SK-N-SH treated with all-trans-retinoic acid at 6 μM for 48 hours (cell line): ENCODE data around the gene PDCD1LG2.

Source experiments
- ATAC-seq: fragments of 200-7000 bp; cut with Tn5 transposase; 3 replicates; pipeline ENCODE4 v1.9.1; 2020; ENCODE audit warnings: mild to moderate bottlenecking, moderate library complexity
- ARNTL ChIP-seq: fragments of 450-650 bp; formaldehyde crosslinking; IDR thresholded peaks from 2 replicates; pipeline ENCODE4 v1.5.0; 2020; ENCODE audit warnings: low read depth, mild to moderate bottlenecking, moderate library complexity, borderline replicate concordance
- BACH2 ChIP-seq: fragments of 250-450 bp; sonication (Bioruptor Pico); IDR thresholded peaks from 2 replicates; pipeline ENCODE4 v1.9.0; 2021; ENCODE audit warnings: mild to moderate bottlenecking, borderline replicate concordance
- CSDC2 ChIP-seq: fragments of 250-450 bp; sonication (Bioruptor Pico); IDR thresholded peaks from 2 replicates; pipeline ENCODE4 v1.5.0; 2020; ENCODE audit warnings: mild to moderate bottlenecking, moderate library complexity
- ESRRG ChIP-seq: fragments of 250-450 bp; sonication (Bioruptor Pico); IDR thresholded peaks from 2 replicates; pipeline ENCODE4 v1.6.1; 2021; ENCODE audit warnings: mild to moderate bottlenecking
- ISL1 ChIP-seq: fragments of 250-450 bp; sonication (Bioruptor Pico); IDR thresholded peaks from 2 replicates; pipeline ENCODE4 v2.1.2; 2022; ENCODE audit warnings: mild to moderate bottlenecking, moderate library complexity
- OSR1 ChIP-seq: fragments of 250-450 bp; sonication (Bioruptor Pico); IDR thresholded peaks from 2 replicates; pipeline ENCODE4 v1.8.0; 2022; ENCODE audit warnings: moderate library complexity, mild to moderate bottlenecking, inconsistent platforms
- PPARA ChIP-seq: fragments of 250-450 bp; sonication (Bioruptor Pico); IDR thresholded peaks from 2 replicates; pipeline ENCODE4 v1.5.0; 2020; ENCODE audit warnings: mild to moderate bottlenecking, borderline replicate concordance
- RARB ChIP-seq: fragments of 250-450 bp; sonication (Bioruptor Pico); IDR thresholded peaks from 2 replicates; pipeline ENCODE4 v1.8.0; 2021; ENCODE audit warnings: mild to moderate bottlenecking, moderate library complexity
- SNAI2 ChIP-seq: fragments of 250-450 bp; sonication (Bioruptor Pico); IDR thresholded peaks from 2 replicates; pipeline ENCODE4 v1.5.0; 2020; ENCODE audit warnings: mild to moderate bottlenecking, moderate library complexity
- TCF4 ChIP-seq: fragments of 250-450 bp; sonication (Bioruptor Pico); IDR thresholded peaks from 2 replicates; pipeline ENCODE4 v1.8.0; 2021; ENCODE audit warnings: mild to moderate bottlenecking, moderate library complexity, borderline replicate concordance
- TOX ChIP-seq: fragments of 250-450 bp; sonication (Bioruptor Pico); IDR thresholded peaks from 2 replicates; pipeline ENCODE4 v1.8.0; 2021; ENCODE audit warnings: mild to moderate bottlenecking, moderate library complexity, borderline replicate concordance
- ZC3H10 ChIP-seq: fragments of 250-450 bp; sonication (Bioruptor Pico); IDR thresholded peaks from 2 replicates; pipeline ENCODE4 v1.5.1; 2021; ENCODE audit warnings: mild to moderate bottlenecking, moderate library complexity
- ZFP3 ChIP-seq: fragments of 250-450 bp; sonication (Bioruptor Pico); IDR thresholded peaks from 2 replicates; pipeline ENCODE4 v1.5.0; 2020; ENCODE audit warnings: mild to moderate bottlenecking, moderate library complexity
- ZNF565 ChIP-seq: fragments of 450-650 bp; formaldehyde crosslinking; conservative IDR thresholded peaks from 2 replicates; pipeline ENCODE4 v1.5.0; 2020; ENCODE audit warnings: low read depth, mild to moderate bottlenecking, moderate library complexity
- ZNF8 ChIP-seq: fragments of 450-650 bp; formaldehyde crosslinking; IDR thresholded peaks from 2 replicates; pipeline ENCODE4 v1.5.0; 2020; ENCODE audit warnings: mild to moderate bottlenecking, moderate library complexity
- TF ChIP-seq, protein P1 (sequence below): fragments of 250-450 bp; sonication (Bioruptor Pico); IDR thresholded peaks from 2 replicates; pipeline ENCODE4 v1.5.1; 2021; ENCODE audit warnings: mild to moderate bottlenecking, moderate library complexity
- TF ChIP-seq, protein P2 (sequence below): fragments of 250-450 bp; sonication (Bioruptor Pico); IDR thresholded peaks from 2 replicates; pipeline ENCODE4 v1.8.0; 2020; ENCODE audit warnings: mild to moderate bottlenecking, moderate library complexity, borderline replicate concordance
- TF ChIP-seq, protein P3 (sequence below): fragments of 250-450 bp; sonication (Bioruptor Pico); IDR thresholded peaks from 2 replicates; pipeline ENCODE4 v1.8.0; 2021; ENCODE audit warnings: low read depth, mild to moderate bottlenecking, moderate library complexity, borderline replicate concordance
- TF ChIP-seq, protein P4 (sequence below): fragments of 250-450 bp; sonication (Bioruptor Pico); IDR thresholded peaks from 2 replicates; pipeline ENCODE4 v1.5.1; 2020; ENCODE audit warnings: low read depth, mild to moderate bottlenecking, moderate library complexity
- TF ChIP-seq, protein P5 (sequence below): fragments of 250-450 bp; sonication (Bioruptor Pico); IDR thresholded peaks from 2 replicates; pipeline ENCODE4 v1.5.0; 2020; ENCODE audit warnings: mild to moderate bottlenecking, moderate library complexity

Gene PDCD1LG2

DNA sequence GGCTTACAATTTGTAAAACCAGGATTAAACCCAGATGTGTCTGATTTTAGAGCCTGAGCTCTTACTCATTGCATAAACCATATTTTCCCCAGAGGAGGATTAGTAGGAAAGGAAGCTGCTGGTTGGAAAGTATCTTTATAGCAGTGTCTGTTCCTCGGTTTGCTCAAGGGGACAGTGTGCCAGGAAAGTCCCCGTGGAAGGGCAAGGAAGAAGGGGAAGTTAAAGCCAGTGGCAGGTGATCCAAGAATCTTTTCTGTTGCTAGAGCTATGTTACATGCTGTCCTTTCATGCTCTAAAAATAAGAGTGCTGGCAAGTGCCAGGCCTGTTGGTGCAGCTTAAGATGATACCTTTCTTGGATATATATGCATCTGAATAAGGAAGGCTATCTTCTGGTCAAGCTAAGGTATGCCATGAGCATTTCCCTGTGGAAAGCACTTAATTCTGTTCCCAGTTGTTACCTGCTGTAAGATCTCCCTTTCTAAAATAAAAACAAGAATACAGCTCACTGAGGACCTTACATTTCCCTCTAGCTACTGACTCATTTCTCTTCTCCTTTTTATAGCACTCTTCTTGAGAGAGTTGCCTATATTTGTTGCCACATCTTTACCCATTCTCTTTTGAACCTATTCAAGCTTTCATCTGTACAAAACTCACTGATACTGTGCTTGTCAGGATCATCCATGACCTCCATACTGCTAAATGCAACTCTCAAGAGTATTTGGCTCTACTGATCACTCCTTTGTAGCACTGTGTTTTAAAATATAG is 8.0 kb downstream of the PDCD1LG2 start:
- peak; percentile 57 for ATAC-seq
- no peak for TF ChIP-seq OSR1 (CRISPR knock-in tag)
- TF ChIP-seq, protein P1, sequence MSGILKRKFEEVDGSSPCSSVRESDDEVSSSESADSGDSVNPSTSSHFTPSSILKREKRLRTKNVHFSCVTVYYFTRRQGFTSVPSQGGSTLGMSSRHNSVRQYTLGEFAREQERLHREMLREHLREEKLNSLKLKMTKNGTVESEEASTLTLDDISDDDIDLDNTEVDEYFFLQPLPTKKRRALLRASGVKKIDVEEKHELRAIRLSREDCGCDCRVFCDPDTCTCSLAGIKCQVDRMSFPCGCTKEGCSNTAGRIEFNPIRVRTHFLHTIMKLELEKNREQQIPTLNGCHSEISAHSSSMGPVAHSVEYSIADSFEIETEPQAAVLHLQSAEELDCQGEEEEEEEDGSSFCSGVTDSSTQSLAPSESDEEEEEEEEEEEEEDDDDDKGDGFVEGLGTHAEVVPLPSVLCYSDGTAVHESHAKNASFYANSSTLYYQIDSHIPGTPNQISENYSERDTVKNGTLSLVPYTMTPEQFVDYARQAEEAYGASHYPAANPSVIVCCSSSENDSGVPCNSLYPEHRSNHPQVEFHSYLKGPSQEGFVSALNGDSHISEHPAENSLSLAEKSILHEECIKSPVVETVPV (CRISPR knock-in tag), result no peak
- no peak for TF ChIP-seq ZFP3
- TF ChIP-seq TCF4, result no peak
- no peak for TF ChIP-seq BACH2 (CRISPR knock-in tag)
- TF ChIP-seq, protein P2, sequence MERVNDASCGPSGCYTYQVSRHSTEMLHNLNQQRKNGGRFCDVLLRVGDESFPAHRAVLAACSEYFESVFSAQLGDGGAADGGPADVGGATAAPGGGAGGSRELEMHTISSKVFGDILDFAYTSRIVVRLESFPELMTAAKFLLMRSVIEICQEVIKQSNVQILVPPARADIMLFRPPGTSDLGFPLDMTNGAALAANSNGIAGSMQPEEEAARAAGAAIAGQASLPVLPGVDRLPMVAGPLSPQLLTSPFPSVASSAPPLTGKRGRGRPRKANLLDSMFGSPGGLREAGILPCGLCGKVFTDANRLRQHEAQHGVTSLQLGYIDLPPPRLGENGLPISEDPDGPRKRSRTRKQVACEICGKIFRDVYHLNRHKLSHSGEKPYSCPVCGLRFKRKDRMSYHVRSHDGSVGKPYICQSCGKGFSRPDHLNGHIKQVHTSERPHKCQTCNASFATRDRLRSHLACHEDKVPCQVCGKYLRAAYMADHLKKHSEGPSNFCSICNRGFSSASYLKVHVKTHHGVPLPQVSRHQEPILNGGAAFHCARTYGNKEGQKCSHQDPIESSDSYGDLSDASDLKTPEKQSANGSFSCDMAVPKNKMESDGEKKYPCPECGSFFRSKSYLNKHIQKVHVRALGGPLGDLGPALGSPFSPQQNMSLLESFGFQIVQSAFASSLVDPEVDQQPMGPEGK (CRISPR knock-in tag), result no peak

DNA sequence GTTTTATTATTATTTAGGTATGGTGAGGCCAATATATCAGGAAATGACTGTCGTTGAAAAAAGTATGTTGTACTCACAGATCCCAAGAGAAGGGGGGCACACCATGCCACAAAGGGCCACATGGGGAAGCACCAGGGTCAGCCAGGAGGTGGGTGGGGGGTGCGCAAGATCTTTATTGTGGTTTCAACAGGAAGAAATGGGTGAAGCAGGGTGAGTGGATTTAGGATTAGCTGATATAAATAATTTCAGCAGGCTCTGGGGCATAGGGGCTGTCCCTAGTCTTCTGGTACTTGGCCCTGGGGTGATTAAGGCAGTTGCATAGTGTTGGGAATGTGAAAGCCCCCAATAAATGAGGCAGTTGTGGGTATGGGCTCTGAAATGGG is 8.6 kb downstream of the PDCD1LG2 start:
- TF ChIP-seq, protein P3, sequence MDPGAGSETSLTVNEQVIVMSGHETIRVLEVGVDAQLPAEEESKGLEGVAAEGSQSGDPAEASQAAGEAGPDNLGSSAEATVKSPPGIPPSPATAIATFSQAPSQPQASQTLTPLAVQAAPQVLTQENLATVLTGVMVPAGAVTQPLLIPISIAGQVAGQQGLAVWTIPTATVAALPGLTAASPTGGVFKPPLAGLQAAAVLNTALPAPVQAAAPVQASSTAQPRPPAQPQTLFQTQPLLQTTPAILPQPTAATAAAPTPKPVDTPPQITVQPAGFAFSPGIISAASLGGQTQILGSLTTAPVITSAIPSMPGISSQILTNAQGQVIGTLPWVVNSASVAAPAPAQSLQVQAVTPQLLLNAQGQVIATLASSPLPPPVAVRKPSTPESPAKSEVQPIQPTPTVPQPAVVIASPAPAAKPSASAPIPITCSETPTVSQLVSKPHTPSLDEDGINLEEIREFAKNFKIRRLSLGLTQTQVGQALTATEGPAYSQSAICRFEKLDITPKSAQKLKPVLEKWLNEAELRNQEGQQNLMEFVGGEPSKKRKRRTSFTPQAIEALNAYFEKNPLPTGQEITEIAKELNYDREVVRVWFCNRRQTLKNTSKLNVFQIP (CRISPR knock-in tag), result no peak
- no peak for TF ChIP-seq PPARA
- TF ChIP-seq, protein P4, sequence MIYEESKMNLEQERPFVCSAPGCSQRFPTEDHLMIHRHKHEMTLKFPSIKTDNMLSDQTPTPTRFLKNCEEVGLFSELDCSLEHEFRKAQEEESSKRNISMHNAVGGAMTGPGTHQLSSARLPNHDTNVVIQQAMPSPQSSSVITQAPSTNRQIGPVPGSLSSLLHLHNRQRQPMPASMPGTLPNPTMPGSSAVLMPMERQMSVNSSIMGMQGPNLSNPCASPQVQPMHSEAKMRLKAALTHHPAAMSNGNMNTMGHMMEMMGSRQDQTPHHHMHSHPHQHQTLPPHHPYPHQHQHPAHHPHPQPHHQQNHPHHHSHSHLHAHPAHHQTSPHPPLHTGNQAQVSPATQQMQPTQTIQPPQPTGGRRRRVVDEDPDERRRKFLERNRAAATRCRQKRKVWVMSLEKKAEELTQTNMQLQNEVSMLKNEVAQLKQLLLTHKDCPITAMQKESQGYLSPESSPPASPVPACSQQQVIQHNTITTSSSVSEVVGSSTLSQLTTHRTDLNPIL (CRISPR knock-in tag), result no peak
- TF ChIP-seq, protein P2 (CRISPR knock-in tag), result no peak
- TF ChIP-seq, protein P1 (CRISPR knock-in tag), result no peak
- TF ChIP-seq TCF4, result no peak
- TF ChIP-seq OSR1 (CRISPR knock-in tag), result no peak
- no peak for TF ChIP-seq ISL1
- TF ChIP-seq ZNF565 (CRISPR knock-in tag), result no peak
- no peak for TF ChIP-seq ZFP3
- no peak for TF ChIP-seq ARNTL (CRISPR knock-in tag)
- TF ChIP-seq RARB (CRISPR knock-in tag), result no peak
- no peak for TF ChIP-seq TOX (CRISPR knock-in tag)
- no peak for TF ChIP-seq CSDC2
- no peak for TF ChIP-seq ESRRG (CRISPR knock-in tag)
- no peak for TF ChIP-seq ZNF8 (CRISPR knock-in tag)
- no peak for ATAC-seq

DNA sequence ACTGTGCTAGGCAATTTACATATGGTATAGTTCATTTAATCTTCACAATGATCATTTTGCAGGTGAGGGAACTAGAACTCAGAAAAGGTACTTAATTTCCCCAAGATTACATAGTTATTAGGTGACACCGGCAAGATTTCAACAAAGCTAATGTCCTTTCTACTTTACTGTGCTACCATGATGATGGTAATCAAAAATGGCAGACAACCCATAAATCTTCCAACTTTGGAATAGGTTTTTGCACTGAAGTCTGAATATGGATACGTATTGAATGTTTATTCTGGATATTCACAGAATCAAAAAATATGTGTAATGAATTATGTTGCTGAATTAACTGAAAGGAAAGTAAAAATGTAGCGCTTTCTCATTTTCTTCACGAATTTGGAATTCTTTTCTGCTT is 13.8 kb downstream of the PDCD1LG2 start:
- ATAC-seq, result no peak
- TF ChIP-seq BACH2 (CRISPR knock-in tag) (no peak), ISL1 (no peak), PPARA (no peak), ZFP3 (no peak), TOX (CRISPR knock-in tag) (no peak), RARB (CRISPR knock-in tag) (no peak), SNAI2 (CRISPR knock-in tag) (no peak), ARNTL (CRISPR knock-in tag) (no peak), ZC3H10 (CRISPR knock-in tag) (no peak), OSR1 (CRISPR knock-in tag) (no peak)
- TF ChIP-seq, protein P2 (CRISPR knock-in tag), result no peak
- TF ChIP-seq, protein P5, sequence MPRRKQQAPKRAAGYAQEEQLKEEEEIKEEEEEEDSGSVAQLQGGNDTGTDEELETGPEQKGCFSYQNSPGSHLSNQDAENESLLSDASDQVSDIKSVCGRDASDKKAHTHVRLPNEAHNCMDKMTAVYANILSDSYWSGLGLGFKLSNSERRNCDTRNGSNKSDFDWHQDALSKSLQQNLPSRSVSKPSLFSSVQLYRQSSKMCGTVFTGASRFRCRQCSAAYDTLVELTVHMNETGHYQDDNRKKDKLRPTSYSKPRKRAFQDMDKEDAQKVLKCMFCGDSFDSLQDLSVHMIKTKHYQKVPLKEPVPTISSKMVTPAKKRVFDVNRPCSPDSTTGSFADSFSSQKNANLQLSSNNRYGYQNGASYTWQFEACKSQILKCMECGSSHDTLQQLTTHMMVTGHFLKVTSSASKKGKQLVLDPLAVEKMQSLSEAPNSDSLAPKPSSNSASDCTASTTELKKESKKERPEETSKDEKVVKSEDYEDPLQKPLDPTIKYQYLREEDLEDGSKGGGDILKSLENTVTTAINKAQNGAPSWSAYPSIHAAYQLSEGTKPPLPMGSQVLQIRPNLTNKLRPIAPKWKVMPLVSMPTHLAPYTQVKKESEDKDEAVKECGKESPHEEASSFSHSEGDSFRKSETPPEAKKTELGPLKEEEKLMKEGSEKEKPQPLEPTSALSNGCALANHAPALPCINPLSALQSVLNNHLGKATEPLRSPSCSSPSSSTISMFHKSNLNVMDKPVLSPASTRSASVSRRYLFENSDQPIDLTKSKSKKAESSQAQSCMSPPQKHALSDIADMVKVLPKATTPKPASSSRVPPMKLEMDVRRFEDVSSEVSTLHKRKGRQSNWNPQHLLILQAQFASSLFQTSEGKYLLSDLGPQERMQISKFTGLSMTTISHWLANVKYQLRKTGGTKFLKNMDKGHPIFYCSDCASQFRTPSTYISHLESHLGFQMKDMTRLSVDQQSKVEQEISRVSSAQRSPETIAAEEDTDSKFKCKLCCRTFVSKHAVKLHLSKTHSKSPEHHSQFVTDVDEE (CRISPR knock-in tag), result no peak
